Activated T-helper 17 cell treated with anti-CD3 and anti-CD28 coated beads, Interleukin-2, amount 50 U/mL, for 72 hours (primary cell): ENCODE results near the gene CCNG1. TPM values are rescaled to one million over a fixed set of nuclear protein-coding genes. Genes with fewer than 3 reads are reported as not detected.

ENCODE experiments used
- ATAC-seq: fragments of 150-1000 bp; cut with Tn5 transposase; replicated peaks from 2 replicates; pipeline ENCODE4 v1.10.0; 2021; ENCODE audit warnings: mild to moderate bottlenecking, moderate library complexity
- H3K27ac Mint-ChIP-seq: one replicate; pipeline ENCODE4 v1.8.0; 2022; ENCODE audit warnings: mixed read lengths
- H3K27me3 Mint-ChIP-seq: one replicate; pipeline ENCODE4 v1.8.0; 2022; ENCODE audit warnings: mixed read lengths
- H3K36me3 Mint-ChIP-seq: one replicate; pipeline ENCODE4 v1.8.0; 2022; ENCODE audit warnings: low read depth, mild to moderate bottlenecking, mixed read lengths
- H3K4me1 Mint-ChIP-seq: one replicate; pipeline ENCODE4 v1.8.0; 2022; ENCODE audit warnings: mixed read lengths
- H3K4me3 Mint-ChIP-seq: one replicate; pipeline ENCODE4 v1.8.0; 2022; ENCODE audit warnings: mild to moderate bottlenecking, mixed read lengths
- H3K9me3 Mint-ChIP-seq: one replicate; pipeline ENCODE4 v1.8.0; 2022; ENCODE audit warnings: mixed read lengths
- total RNA-seq, 2 donors: library from RNA; stranded (reverse); gene quantifications; one replicate each; pipeline ENCODE4 v1.2.3, GENCODE V29; 2022

CCNG1 gene
- total RNA-seq, 2 donors from 2014 or later: 198 to 200 TPM

DNA sequence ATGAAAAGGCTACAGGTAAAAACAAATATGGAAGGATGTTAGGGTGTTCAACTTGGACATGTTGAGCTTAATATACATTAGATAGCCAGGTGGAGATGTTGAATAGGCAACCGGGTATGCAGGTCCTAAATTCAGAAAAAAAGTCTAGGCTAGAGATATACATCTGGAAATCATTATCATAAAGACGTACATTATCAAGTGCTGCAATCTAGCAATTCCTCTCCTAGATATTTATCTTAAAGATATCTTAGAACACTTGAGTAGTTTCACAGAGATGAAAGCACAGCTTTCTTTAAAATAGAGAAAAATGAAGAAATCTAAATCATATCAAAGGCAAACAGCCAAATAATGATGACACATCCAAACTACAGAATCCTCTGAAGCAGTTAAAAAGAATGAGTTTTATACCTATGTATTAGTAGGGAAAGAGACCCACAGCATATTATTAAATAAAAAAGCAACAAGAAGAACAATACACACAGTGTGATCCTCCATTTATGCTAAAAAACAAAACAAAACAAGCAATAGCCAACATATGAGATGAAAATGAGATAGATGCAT lies 18.7 kb downstream of the CCNG1 start:
- ATAC-seq: no peak
- Mint-ChIP-seq H3K36me3 (peaks cover 87% of the 10 kb centered on the region), H3K27me3 (no peaks in the 10 kb centered on the region), H3K4me3 (peak overlapping the region; percentile 97), H3K4me1 (peaks cover 18% of the 10 kb centered on the region), H3K9me3 (no peaks in the 10 kb centered on the region), H3K27ac (no peak overlapping the region)

DNA sequence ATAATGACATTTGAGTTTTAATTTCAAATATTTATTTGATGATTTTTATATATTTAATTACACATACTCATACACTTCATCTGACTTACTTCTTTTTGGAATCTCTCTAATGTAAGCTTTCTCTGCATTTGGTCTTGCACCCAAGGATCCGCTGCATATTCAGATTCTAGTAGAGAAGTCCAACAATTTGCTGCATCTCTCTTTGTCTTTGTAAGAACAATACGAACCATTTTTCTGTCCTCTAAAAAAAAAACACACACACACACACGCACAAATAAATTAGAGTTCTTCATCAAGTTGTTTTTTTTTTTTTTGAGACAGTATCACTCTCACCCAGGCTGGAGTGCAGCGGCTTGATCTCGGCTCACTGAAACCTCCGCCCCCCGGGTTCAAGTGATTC lies 19.4 kb downstream of the CCNG1 start:
- H3K27me3 Mint-ChIP-seq: no peaks in the 10 kb centered on the region
- no peak for ATAC-seq
- peaks cover 18% of the 10 kb centered on the region for H3K4me1 Mint-ChIP-seq
- H3K36me3 Mint-ChIP-seq: peaks cover 79% of the 10 kb centered on the region
- H3K9me3 Mint-ChIP-seq: no peaks in the 10 kb centered on the region
- H3K4me3 Mint-ChIP-seq: peak overlapping the region; percentile 97
- H3K27ac Mint-ChIP-seq: no peak overlapping the region

DNA sequence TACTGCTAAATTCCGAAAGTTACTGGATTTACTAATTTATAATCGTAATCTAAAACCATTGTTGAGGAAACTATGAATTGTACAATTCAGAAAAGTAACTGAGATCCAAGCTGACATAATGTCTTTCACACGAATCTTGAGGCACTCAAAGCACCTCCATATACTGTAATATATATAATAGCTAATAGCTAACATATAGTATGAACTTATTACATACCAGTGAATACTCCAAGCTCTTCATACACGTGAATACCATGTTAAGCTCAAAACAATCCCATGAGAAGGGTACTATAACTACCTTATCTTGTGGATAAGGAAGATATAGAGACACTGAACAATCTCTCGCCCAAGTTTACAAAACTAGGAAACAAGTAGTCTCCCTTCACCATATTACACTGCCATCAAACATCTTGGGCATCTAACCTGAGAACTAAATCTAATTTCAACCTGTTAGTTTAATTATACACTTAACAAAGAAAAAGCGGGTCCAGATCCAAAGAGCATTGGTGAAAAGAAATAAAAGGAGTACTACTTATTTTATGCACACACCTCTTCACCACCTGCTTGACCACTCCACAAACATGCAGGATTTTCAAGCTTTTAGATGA lies 21.5 kb downstream of the CCNG1 start:
- peaks cover 60% of the 10 kb centered on the region for H3K36me3 Mint-ChIP-seq

DNA sequence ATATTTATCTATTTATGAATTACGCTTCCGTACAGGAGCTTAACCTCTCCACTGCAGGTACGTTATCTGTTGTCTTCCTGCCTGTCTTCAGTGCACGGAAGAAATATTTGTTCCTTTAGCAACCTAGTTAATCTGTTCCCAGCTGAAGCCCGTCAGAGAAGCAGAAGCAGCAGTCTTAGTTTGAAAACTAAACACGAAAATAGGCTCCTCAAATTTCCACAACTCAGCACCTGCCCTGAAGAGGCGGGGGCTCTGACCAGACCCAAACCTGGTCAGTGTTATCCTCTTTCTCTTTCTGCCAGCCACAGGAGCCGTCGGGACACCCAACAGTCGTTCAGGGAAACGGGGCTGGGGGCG lies 22.0 kb downstream of the CCNG1 start:
- ATAC-seq: no peak
- peaks cover 62% of the 10 kb centered on the region for H3K36me3 Mint-ChIP-seq
- no peaks in the 10 kb centered on the region for H3K9me3 Mint-ChIP-seq
- H3K27ac Mint-ChIP-seq: peak overlapping the region; percentile 99
- H3K4me1 Mint-ChIP-seq: peaks cover 18% of the 10 kb centered on the region
- no peaks in the 10 kb centered on the region for H3K27me3 Mint-ChIP-seq
- H3K4me3 Mint-ChIP-seq: peak overlapping the region; percentile 97

More for the DNA sequence above, 21.5 kb downstream of the CCNG1 start:
- no peak for ATAC-seq
- Mint-ChIP-seq H3K4me1 (peaks cover 18% of the 10 kb centered on the region), H3K9me3 (no peaks in the 10 kb centered on the region), H3K4me3 (peak overlapping the region; percentile 97), H3K27me3 (no peaks in the 10 kb centered on the region), H3K27ac (peak overlapping the region; percentile 99)

DNA sequence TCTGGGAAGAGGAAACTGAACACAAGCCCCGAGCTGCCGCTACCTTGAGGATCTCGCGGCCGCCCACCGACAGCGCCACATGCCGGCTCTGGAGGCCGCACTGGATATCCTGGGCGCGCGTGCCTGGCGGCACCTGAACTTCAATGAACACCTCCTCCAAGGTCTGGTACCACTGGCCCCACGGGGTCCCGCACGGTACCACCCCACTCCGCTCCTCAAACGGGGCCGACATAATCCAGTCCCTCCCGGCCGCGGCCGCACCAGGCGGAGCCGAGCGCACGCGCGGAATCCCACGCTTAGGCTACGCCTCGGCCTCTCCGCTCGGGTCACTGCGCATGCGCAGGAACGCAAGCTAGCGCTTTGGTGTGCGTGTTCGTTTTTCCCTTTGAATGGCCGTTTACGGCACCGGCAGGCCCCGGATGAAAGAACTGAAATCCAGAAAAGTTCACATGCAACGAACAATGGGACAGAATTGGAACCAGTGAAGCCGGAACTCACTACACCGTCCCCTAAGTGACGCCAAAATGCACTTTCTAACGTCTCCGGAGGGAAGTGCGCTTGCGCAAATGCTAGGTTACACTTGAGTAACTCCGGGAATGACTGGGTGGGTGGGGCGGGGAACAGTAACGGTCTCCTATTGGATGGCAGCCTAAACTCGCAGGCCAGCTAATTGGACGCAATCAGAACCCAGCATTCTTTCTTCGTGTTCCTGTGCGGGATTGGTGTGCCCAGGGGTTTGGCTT lies 22.6 kb downstream of the CCNG1 start, which contains the start of gene NUDCD2:
Gene NUDCD2 (minus strand): TSS at position 284 of the 743 bp plus-strand sequence. CDS start 52 bp downstream, at position 232.
- ATAC-seq: peak; percentile 85
- Mint-ChIP-seq H3K27ac (peak within 1 kb of the TSS; percentile 99), H3K36me3 (peaks cover 62% of the 10 kb centered on the region), H3K4me1 (peaks cover 14% of the 10 kb centered on the region), H3K9me3 (no peaks in the 10 kb centered on the region), H3K27me3 (no peaks in the 10 kb centered on the region), H3K4me3 (peak within 1 kb of the TSS; percentile 97)

DNA sequence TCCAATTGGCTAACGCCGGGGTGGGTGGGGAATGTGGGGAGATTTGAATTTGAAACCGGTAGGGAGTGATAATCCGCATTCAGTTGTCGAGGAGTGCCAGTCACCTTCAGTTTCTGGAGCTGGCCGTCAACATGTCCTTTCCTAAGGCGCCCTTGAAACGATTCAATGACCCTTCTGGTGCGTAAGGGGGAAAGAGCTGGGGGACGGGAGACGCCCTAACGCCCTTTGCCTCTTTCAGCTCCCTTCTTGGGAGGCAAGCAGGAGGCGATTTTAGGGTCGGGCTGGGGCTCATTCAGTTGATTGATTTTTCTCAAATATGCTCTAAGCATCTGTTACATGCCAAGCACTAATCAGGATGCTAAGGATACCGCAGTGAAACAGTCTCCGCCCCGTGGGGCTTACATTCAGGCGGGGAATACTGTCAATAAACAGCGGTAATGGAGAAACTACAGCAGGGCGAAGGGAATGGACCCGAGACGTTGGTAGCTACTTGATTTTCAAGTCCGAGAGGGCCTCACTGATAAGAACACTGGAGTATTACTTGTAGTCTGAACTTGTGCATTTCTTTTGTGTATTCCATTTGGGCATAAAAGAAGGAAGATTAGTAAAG lies 23.3 kb downstream of the CCNG1 start, which contains the start of gene HMMR:
Gene HMMR (plus strand): TSS at position 71 of the 610 bp plus-strand sequence. CDS start 61 bp downstream, at position 132.
- no peaks in the 10 kb centered on the region for H3K27me3 Mint-ChIP-seq
- peak within 1 kb of the TSS; percentile 99 for H3K27ac Mint-ChIP-seq
- ATAC-seq: no peak
- peaks cover 57% of the 10 kb centered on the region for H3K36me3 Mint-ChIP-seq
- peaks cover 9% of the 10 kb centered on the region for H3K4me1 Mint-ChIP-seq
- peak within 1 kb of the TSS; percentile 97 for H3K4me3 Mint-ChIP-seq
- H3K9me3 Mint-ChIP-seq: no peaks in the 10 kb centered on the region

DNA sequence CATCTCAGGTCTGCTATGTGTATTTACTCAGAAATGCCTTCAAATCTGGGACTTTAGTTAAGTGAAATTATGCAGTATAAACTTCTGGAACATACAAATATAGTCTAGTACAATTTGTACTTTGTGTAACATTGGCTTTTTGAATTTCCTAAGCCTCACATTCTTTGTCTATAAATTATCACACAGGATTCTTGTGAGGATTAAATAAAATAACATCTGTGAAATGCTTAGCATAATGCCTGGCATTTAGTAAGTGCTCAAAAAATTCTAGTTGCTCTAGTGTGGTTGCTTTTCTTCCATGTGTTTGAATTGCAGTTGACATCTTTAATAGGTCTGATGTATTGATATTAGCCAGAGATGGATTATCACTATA lies 25.7 kb downstream of the CCNG1 start:
- H3K27ac Mint-ChIP-seq: no peak overlapping the region

DNA sequence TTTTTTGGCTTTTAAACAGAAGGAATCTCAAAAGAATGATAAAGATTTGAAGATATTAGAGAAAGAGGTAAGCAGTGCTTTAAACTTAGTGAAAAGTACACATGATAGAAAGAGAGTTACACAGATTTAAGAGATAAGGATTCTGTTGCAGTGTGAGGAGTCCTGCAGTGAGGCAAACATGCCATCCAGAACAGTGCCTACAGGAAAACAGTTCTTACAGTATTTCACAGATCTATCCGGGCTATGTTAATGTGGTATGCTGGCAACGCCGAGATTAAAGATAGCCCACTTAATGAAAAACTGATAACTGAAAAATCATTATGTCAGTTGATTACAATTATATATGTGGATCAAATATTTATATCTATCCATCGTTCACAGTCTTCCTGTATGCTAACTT lies 30.3 kb downstream of the CCNG1 start:
- Mint-ChIP-seq H3K27me3 (no peaks in the 10 kb centered on the region), H3K27ac (no peak overlapping the region), H3K36me3 (peaks cover 54% of the 10 kb centered on the region), H3K9me3 (no peaks in the 10 kb centered on the region), H3K4me3 (no peak overlapping the region), H3K4me1 (no peaks in the 10 kb centered on the region)
- no peak for ATAC-seq

More for the DNA sequence above, 25.7 kb downstream of the CCNG1 start:
- ATAC-seq: no peak
- no peaks in the 10 kb centered on the region for H3K4me1 Mint-ChIP-seq
- peaks cover 42% of the 10 kb centered on the region for H3K36me3 Mint-ChIP-seq
- H3K27me3 Mint-ChIP-seq: no peaks in the 10 kb centered on the region
- H3K9me3 Mint-ChIP-seq: no peaks in the 10 kb centered on the region
- peak overlapping the region; percentile 97 for H3K4me3 Mint-ChIP-seq

DNA sequence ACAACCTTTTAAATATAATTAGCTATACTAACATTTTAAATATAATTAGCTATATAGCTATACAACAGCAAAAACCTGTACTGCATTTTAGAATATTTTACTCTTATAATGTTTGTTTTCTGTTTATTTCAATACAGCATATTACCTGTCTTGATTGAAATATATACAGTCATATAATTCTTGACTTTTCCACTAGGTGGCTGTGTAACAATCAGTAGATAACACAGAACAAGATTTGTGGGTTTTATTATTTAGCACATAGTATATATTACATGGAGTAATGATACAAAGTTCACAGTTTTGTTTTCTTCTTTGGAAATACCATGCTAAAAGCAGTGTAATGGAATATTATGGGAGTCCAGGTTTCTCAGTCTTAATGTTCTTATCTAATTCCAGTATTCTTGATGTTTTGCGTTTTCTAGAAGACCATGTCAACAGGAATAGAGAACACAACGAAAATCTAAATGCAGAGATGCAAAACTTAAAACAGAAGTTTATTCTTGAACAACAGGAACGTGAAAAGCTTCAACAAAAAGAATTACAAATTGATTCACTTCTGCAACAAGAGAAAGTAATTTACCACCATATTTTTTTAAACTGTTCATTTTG lies 36.3 kb downstream of the CCNG1 start:
- Mint-ChIP-seq H3K4me3 (no peak overlapping the region), H3K36me3 (peaks cover 85% of the 10 kb centered on the region), H3K27me3 (no peaks in the 10 kb centered on the region), H3K4me1 (no peaks in the 10 kb centered on the region), H3K9me3 (no peaks in the 10 kb centered on the region), H3K27ac (no peak overlapping the region)
- ATAC-seq: peak; percentile 52

DNA sequence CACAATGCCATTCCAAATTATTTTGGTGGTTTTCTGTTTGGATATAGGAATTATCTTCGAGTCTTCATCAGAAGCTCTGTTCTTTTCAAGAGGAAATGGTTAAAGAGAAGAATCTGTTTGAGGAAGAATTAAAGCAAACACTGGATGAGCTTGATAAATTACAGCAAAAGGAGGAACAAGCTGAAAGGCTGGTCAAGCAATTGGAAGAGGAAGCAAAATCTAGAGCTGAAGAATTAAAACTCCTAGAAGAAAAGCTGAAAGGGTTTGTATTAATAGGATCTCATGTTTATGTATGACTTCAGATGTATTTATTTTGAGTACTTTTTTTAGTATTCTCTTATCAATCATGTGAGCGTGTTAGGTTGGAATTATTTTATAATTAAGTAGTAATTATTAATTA lies 38.0 kb downstream of the CCNG1 start:
- Mint-ChIP-seq H3K4me3 (no peak overlapping the region), H3K36me3 (peaks cover 88% of the 10 kb centered on the region), H3K4me1 (no peaks in the 10 kb centered on the region), H3K9me3 (no peaks in the 10 kb centered on the region), H3K27me3 (no peaks in the 10 kb centered on the region), H3K27ac (no peak overlapping the region)
- ATAC-seq: no peak

DNA sequence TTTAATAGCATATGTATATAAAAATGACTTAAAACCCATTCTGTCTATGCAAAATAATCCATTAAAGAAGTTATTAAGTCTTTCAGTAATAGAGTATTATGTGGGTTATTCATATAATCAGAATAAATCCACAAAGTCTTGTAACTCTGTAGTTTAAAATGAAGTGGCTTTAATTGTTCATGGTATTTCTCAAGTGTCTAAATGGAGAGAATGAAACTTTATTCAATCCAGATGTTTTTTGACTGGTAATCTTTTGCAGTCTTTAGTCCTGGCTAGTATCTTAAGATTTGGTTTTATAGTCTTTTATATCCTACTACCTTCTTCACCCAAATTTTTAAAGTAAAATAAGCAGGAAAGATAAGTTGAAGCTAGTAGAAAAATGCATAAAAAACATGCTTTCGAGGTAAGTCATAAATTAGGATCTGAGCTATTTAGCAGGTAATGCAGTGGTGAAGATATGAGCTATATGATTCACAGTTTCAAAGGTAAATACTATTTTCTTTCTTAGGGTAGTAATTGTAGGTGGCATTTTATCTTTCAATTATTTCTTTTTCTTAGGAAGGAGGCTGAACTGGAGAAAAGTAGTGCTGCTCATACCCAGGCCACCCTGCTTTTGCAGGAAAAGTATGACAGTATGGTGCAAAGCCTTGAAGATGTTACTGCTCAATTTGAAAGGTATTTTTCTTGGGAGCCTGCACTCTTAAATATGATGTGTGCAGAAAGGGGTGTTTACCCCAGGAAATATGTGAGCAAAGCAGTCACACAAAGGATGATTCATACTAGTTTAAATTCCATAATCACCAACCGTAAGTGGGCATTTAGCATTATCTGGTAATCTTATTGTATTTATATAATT lies 41.0 kb downstream of the CCNG1 start:
- H3K27ac Mint-ChIP-seq: no peak overlapping the region
- H3K36me3 Mint-ChIP-seq: peaks cover 72% of the 10 kb centered on the region
- peak; percentile 60 for ATAC-seq
- no peak overlapping the region for H3K4me3 Mint-ChIP-seq
- H3K9me3 Mint-ChIP-seq: no peaks in the 10 kb centered on the region
- no peaks in the 10 kb centered on the region for H3K4me1 Mint-ChIP-seq
- H3K27me3 Mint-ChIP-seq: no peaks in the 10 kb centered on the region

DNA sequence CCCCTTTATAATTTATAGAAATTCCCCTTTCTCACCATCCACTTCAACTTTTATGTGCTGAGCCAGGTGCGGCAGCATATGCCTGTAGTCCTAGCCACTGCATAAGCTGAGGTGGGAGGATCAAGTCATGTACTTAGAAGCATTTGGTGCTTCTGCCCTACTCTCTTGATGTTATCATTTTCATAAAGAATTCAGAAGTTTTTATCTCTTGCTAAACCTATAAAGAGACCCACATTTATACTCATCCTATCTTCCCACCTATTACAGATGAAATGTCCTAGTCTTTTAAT lies 41.5 kb downstream of the CCNG1 start:
- Mint-ChIP-seq H3K27me3 (no peaks in the 10 kb centered on the region), H3K4me1 (no peaks in the 10 kb centered on the region), H3K9me3 (no peaks in the 10 kb centered on the region), H3K4me3 (no peak overlapping the region), H3K36me3 (peaks cover 70% of the 10 kb centered on the region), H3K27ac (no peak overlapping the region)
- ATAC-seq: peak; percentile 37

DNA sequence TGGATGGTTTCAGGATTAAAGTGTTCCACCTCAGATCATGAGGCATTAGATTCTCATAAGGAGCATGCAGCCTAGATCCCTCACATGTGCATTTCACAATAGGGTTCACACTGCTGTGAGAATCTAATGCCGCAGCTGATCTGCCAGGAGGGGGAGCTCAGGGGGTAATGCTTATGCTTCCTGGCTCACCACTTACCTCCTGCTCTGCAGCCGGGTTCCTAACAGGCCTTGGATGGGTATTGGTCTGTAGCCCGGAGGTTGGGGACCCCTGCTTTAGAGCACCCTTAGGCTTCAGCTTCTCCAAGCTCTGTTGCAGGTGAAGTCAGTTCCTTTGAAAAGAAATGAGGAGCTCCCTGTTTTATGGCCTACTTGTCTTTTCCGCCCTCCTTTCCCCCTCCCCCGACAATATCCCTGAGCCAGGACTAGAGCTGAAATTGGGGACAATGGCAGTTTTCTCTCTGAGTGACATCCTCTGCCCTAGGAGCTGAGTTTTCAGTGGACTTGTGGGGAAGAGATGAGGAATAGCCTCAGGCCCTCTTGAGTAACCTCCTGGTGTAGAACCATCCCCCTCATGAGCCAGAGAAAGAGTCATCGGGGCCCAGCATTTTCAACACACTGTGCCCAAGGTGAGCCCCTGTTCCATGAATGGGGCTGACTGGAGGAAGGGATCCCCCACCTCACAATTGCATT lies 51.8 kb downstream of the CCNG1 start:
- no peak overlapping the region for H3K4me3 Mint-ChIP-seq
- H3K27ac Mint-ChIP-seq: no peak overlapping the region
- no peaks in the 10 kb centered on the region for H3K27me3 Mint-ChIP-seq
- no peaks in the 10 kb centered on the region for H3K9me3 Mint-ChIP-seq
- H3K36me3 Mint-ChIP-seq: peaks cover 29% of the 10 kb centered on the region
- no peaks in the 10 kb centered on the region for H3K4me1 Mint-ChIP-seq
- ATAC-seq: no peak
